K562 (cell line): ENCODE results near the gene USP22. TPM values are rescaled to one million over a fixed set of nuclear protein-coding genes. Genes with fewer than 3 reads are reported as not detected.
A peak's percentile ranks its signal among the peaks of the same experiment; 100 is the strongest.

Experiments used
- ATAC-seq: fragments of 200-7000 bp; cut with Tn5 transposase; 3 replicates; pipeline ENCODE4 v1.9.1; 2020; ENCODE audit warnings: moderate library complexity
- BruUV-seq: library from RNA; stranded (reverse); fragments of 400-500 nt; replicated peaks from 2 replicates; lab custom pipeline; 2021; lab: Mats Ljungman, UMichigan
- CTCF ChIA-PET: fragments of 300-600 bp; formaldehyde crosslinking; extraction: SDS; loops from one replicate; lab custom pipeline; 2021; ENCODE audit warnings: low intra/inter-chr PET ratio; lab: Yijun Ruan, JAX
- POLR2A ChIA-PET: fragments of 300-600, 350-650 bp; sonication (Branson Sonifier 250); formaldehyde crosslinking; extraction: SDS; loops from one replicate; lab custom pipeline; 2021; ENCODE audit warnings: antibody characterized with exemption, inconsistent platforms; lab: Yijun Ruan, JAX
- DNase-seq, 4 experiments: peaks; one replicate each; pipeline versions ENCODE4 v3.0.0 to v3.0.0-alpha.2; 2011 to 2018; ENCODE audit warnings: low spot score in 3 of 4, mixed read lengths in 3 of 4; ENCODE audit errors: extremely low read depth in 1 of 4
- FAIRE-seq: peaks from 2 replicates; lab custom pipeline; 2011; peaks lifted over from hg19 to GRCh38; lab: Jason Lieb, UNC
- H2AFZ ChIP-seq: 2 replicates; pipeline ENCODE4 v1.6.0; 2011; ENCODE audit warnings: low read depth, low read length, control low read depth, inconsistent platforms
- H3K27ac ChIP-seq: fragments of 200-600 bp; 3 replicates; pipeline ENCODE4 v1.8.0; 2011; ENCODE audit warnings: low read depth, mild to moderate bottlenecking, control low read depth, inconsistent platforms, low read length, moderate library complexity, mixed read lengths; ENCODE audit errors: extremely low read depth
- H3K27me3 ChIP-seq, 2 experiments: fragments of 300-600 bp in 1 of 2; 2 replicates in 1 of 2; 3 replicates in 1 of 2; pipeline versions ENCODE4 v1.6.0 to v1.8.0; 2011; ENCODE audit warnings: inconsistent platforms in 2 of 2, low read length in 2 of 2, mild to moderate bottlenecking in 1 of 2, mixed read lengths in 1 of 2, moderate library complexity in 1 of 2; ENCODE audit not compliant: control insufficient read depth in 2 of 2, insufficient read depth in 2 of 2
- H3K36me3 ChIP-seq: fragments of 300-600 bp; 3 replicates; pipeline ENCODE4 v1.8.0; 2011; ENCODE audit warnings: mild to moderate bottlenecking, low read length, inconsistent platforms; ENCODE audit not compliant: control insufficient read depth, insufficient read depth
- H3K4me1 ChIP-seq, 2 experiments: fragments of 200-600 bp in 1 of 2; replicated peaks in 1 of 2; 2 replicates in 1 of 2; 3 replicates in 1 of 2; pipeline versions ENCODE4 v1.5.1 to v1.8.0; 2011; ENCODE audit warnings: inconsistent platforms in 2 of 2, low read length in 2 of 2, mild to moderate bottlenecking in 1 of 2, mixed read lengths in 1 of 2, moderate library complexity in 1 of 2; ENCODE audit not compliant: control insufficient read depth in 2 of 2, insufficient read depth in 2 of 2
- H3K4me2 ChIP-seq: 2 replicates; pipeline ENCODE4 v1.6.1; 2011; ENCODE audit warnings: low read length, control low read depth, inconsistent platforms, mixed read lengths; ENCODE audit not compliant: insufficient read depth
- H3K4me3 ChIP-seq: fragments of 200-600 bp; sonication (generic), shearing (Covaris generic); 2 replicates; pipeline ENCODE4 v1.5.1; 2016; ENCODE audit warnings: control low read depth, inconsistent platforms
- H3K79me2 ChIP-seq: fragments of 200-600 bp; 3 replicates; pipeline ENCODE4 v1.8.0; 2011; ENCODE audit warnings: low read length, inconsistent platforms; ENCODE audit not compliant: control insufficient read depth, insufficient read depth
- H3K9ac ChIP-seq, 2 experiments: 2 replicates each; pipeline versions ENCODE4 v1.6.0 to v1.6.1; 2011; ENCODE audit warnings: low read depth in 2 of 2, low read length in 2 of 2, control low read depth in 1 of 2, inconsistent platforms in 1 of 2, mild to moderate bottlenecking in 1 of 2, mixed read lengths in 1 of 2; ENCODE audit not compliant: insufficient read depth in 1 of 2
- H3K9me1 ChIP-seq: one replicate; pipeline ENCODE4 v1.6.0; 2011; ENCODE audit warnings: inconsistent platforms, mild to moderate bottlenecking, low read length, moderate library complexity; ENCODE audit not compliant: control insufficient read depth, insufficient read depth
- H3K9me3 ChIP-seq: replicated peaks from 2 replicates; pipeline ENCODE4 v1.5.1; 2011; ENCODE audit warnings: low read depth, low read length, inconsistent platforms; ENCODE audit not compliant: control insufficient read depth, insufficient read depth
- H4K20me1 ChIP-seq: replicated peaks from 2 replicates; pipeline ENCODE4 v1.6.1; 2011; ENCODE audit warnings: low read length, inconsistent platforms, mixed read lengths; ENCODE audit not compliant: control insufficient read depth, insufficient read depth
- POLR2G ChIP-seq: fragments of 200-400 bp; formaldehyde crosslinking; IDR thresholded peaks from 2 replicates; pipeline ENCODE4 v1.6.1; 2017; ENCODE audit warnings: low read depth, mild to moderate bottlenecking, antibody characterized with exemption, low read length, moderate library complexity
- SIRT6 ChIP-seq: IDR thresholded peaks from one replicate; pipeline ENCODE4 v1.6.1; 2012; ENCODE audit warnings: low read depth, mild to moderate bottlenecking, control low read depth, inconsistent platforms, low read length, moderate library complexity
- WGBS: fragments of 100-300 bp; shearing (Covaris generic); methylation state at CpG from one replicate; pipeline ENCODE4 v1.1.6; 2016; ENCODE audit warnings: low coverage, mixed read lengths; ENCODE audit not compliant: insufficient coverage; ENCODE audit errors: missing lambda C conversion rate; 5-methylcytosine and 5-hydroxymethylcytosine counted together
- in situ Hi-C: fragments of 300-500 bp; cut with MboI; formaldehyde crosslinking; loops from 4 replicates; pipeline ENCODE4 v1.15.0; 2018; ENCODE audit warnings: inconsistent platforms, mixed read lengths
- intact Hi-C: fragments of 100-400 bp; cut with micrococcal nuclease; formaldehyde crosslinking; loops from 2 replicates; pipeline ENCODE4 v1.14.2; 2022
- polyA plus RNA-seq, 8 experiments: library from polyadenylated mRNA; depleted of rRNA in 4 of 8; stranded (reverse) in 5 of 8; unstranded in 3 of 8; fragments of >200 nt; fragmentation: Nextera tagmentation in 2 of 8; fragmentation: Illumina TruSeq in 1 of 8; extraction: Ambion mirVana in 2 of 8; extraction: Trizol in 1 of 8; gene quantifications; 2 replicates each; pipeline versions ENCODE4 v1.2.1 to v1.2.3, GENCODE V29; 2011 to 2014; ENCODE audit warnings: inconsistent platforms in 1 of 8, missing spikeins in 1 of 8
- total RNA-seq, 7 experiments: library from RNA; depleted of rRNA in 6 of 7; stranded (reverse); fragments of >200 nt in 6 of 7; fragmentation: Illumina TruSeq in 2 of 7; extraction: Trizol in 2 of 7; gene quantifications; 2 replicates each; pipeline versions ENCODE4 v1.2.1 to v1.2.3, GENCODE V29; 2011 to 2021; ENCODE audit warnings: low replicate concordance in 1 of 7

Gene USP22
- total and polyA plus RNA-seq, 9 of the 15 experiments (the other 6 are each of a cell fraction or from before 2014, with no cell fraction given) = 6.5 to 113 (median 58.9) TPM

- FAIRE-seq = no peak
- intact Hi-C loops = no loop called here
- 42% methylated on average over 7 of the region's 12 CpGs for WGBS
Measured at GRCh38 chr17:20996724-20997615, 45.8 kb downstream of the USP22 start.

More at GRCh38 chr17:20996724-20997615, 45.8 kb downstream of the USP22 start:
- ChIA-PET POLR2A (no interaction called here), CTCF (no interaction called here)
- in situ Hi-C loops = no loop called here
- no peak overlapping the region for H2AFZ ChIP-seq
- H3K27me3 ChIP-seq = no peaks in the 10 kb centered on the region
- no peak for DNase-seq
- peaks cover 15% of the 10 kb centered on the region for H4K20me1 ChIP-seq
- peaks cover 3% of the 10 kb centered on the region for H3K9me1 ChIP-seq
- no peak overlapping the region for H3K4me2 ChIP-seq
- no TSS peak for BruUV-seq
- H3K36me3 ChIP-seq = peaks cover 26% of the 10 kb centered on the region; the same call in 2 of the 3 replicates
- H3K27ac ChIP-seq = no peak overlapping the region
- H3K9ac ChIP-seq = peak overlapping the region in 1 of 2 experiments; percentile 35; a peak in 1 of 4 replicates
- no peaks in the 10 kb centered on the region for H3K79me2 ChIP-seq
- peak; percentile 49; the same call in 1 of the 2 replicates for TF ChIP-seq POLR2G
- no peak for TF ChIP-seq SIRT6
- no peak overlapping the region for H3K4me3 ChIP-seq
- H3K4me1 ChIP-seq = peaks cover 0 to 28% of the 10 kb centered on the region in 2 experiments; a peak in 2 of 5 replicates
- no peaks in the 10 kb centered on the region for H3K9me3 ChIP-seq
- ATAC-seq = no peak
